ENCODE results near the gene APBA1. TPM values are rescaled to one million over a fixed set of nuclear protein-coding genes. Genes with fewer than 3 reads are reported as not detected.

Gene APBA1
- total and polyA plus RNA-seq, 2 of the 4 experiments (the other 2 are of a cell fraction) = 3.8 to 5.1 TPM

- H3K4me2 ChIP-seq (ENCODE audit: low read depth, low read length) = no peak overlapping the region
- H4K20me1 ChIP-seq (ENCODE audit: insufficient read depth, low read length) = no peaks in the 10 kb centered on the region
- CTCF ChIA-PET = no interaction called here
- no peak overlapping the region for H2AK9ac ChIP-seq (replicated peaks; ENCODE audit: low read depth, low read length, poor library complexity)
- no peak overlapping the region for H4K91ac ChIP-seq (ENCODE audit: insufficient read depth, low read depth, low read length)
- no peak overlapping the region for H2AFZ ChIP-seq (replicated peaks; ENCODE audit: low read length, poor library complexity)
- no peak overlapping the region for H2BK5ac ChIP-seq (ENCODE audit: low read depth, low read length, poor library complexity, severe bottlenecking)
- no peaks in the 10 kb centered on the region for H3K9me3 ChIP-seq (ENCODE audit: control insufficient read depth, insufficient read depth, low read length)
- no peaks in the 10 kb centered on the region for H3K79me1 ChIP-seq (ENCODE audit: low read depth in 1 of 2, low read length in 2 of 2)
- no peak overlapping the region for H4K8ac ChIP-seq (ENCODE audit: low read depth in 2 of 2, low read length in 2 of 2)
- H3K14ac ChIP-seq (replicated peaks; ENCODE audit: low read depth, low read length) = no peak overlapping the region
- no peak overlapping the region for H2AK5ac ChIP-seq (ENCODE audit: low read depth, low read length)
- no peak overlapping the region for H2BK15ac ChIP-seq (ENCODE audit: low read depth, low read length)
- no peak for ATAC-seq (ENCODE audit: low read depth)
- H2BK120ac ChIP-seq (ENCODE audit: low read depth, low read length) = no peak overlapping the region
- no peak for DNase-seq
- no TSS peak for BruUV-seq (replicated peaks)
- H3K4me3 ChIP-seq (ENCODE audit: insufficient read depth, low read depth, low read length) = no peak overlapping the region
- no peak overlapping the region for H3K27ac ChIP-seq (ENCODE audit: insufficient read depth, low read length)
- dilution Hi-C loops (cut with HindIII; ENCODE audit: low sequenced_read_pairs, unreplicated experiment) (no loop called here), intact Hi-C loops (cut with micrococcal nuclease) (no loop called here), in situ Hi-C loops (cut with MboI; ENCODE audit: low sequenced_read_pairs) (no loop called here)
- H3K56ac ChIP-seq (ENCODE audit: extremely low read depth, insufficient read depth, low read length) = no peak overlapping the region
- no peak overlapping the region for H3K9ac ChIP-seq (ENCODE audit: low read depth, low read length)
- no peak overlapping the region for H4K5ac ChIP-seq (ENCODE audit: low read depth, low read length)
- 0 out of 2 replicates have a peak, but pooled peaks cover 3% of the 10 kb centered on the region for H3K9me1 ChIP-seq (ENCODE audit: insufficient read depth, low read length)
- H3K4ac ChIP-seq (ENCODE audit: low read depth, low read length) = no peak overlapping the region
- H3K27me3 ChIP-seq (ENCODE audit: control insufficient read depth, insufficient read depth, low read length) = no peaks in the 10 kb centered on the region
- H3K4me1 ChIP-seq (ENCODE audit: control insufficient read depth, insufficient read depth, low read length) = no peaks in the 10 kb centered on the region; the same call in 1 of the 2 replicates
- no peak overlapping the region for H3K18ac ChIP-seq (ENCODE audit: low read depth, low read length)
- TF ChIP-seq POLR2A (IDR thresholded peaks at IDR 0.05; ENCODE audit: low read depth, low read length) (no peak), CTCF (conservative IDR thresholded peaks at IDR 0.05; ENCODE audit: low read depth, low read length) (no peak)
- no peak overlapping the region for H2BK20ac ChIP-seq (ENCODE audit: low read depth, low read length)
- no peaks in the 10 kb centered on the region for H3K36me3 ChIP-seq (ENCODE audit: control insufficient read depth, insufficient read depth, low read length)
- POLR2A ChIA-PET (ENCODE audit: unreplicated experiment) = no interaction called here
- 100% methylated on average over 1 of the region's 1 CpG; no CpG with 5 or more reads in 1 of the 2 experiments for WGBS, 2 experiments (ENCODE audit: extremely low coverage in 2 of 2, insufficient read length in 1 of 2)
- H3K23ac ChIP-seq (ENCODE audit: low read depth, low read length) = no peak overlapping the region
These were observed 240.4 kb downstream of the APBA1 start for GRCh38 chr9:69431777-69432176.

All from IMR-90 (cell line).